Activated B cell treated with CpG ODN at 0.5 μM for 24 hours (primary cell): ENCODE measurements around the gene SCFD2. TPM values are rescaled to one million over a fixed set of nuclear protein-coding genes. Genes with fewer than 3 reads are reported as not detected.

Experiments used
- ATAC-seq: fragments of 200-7000 bp; cut with Tn5 transposase; one replicate; pipeline ENCODE4 v1.10.0; 2021; ENCODE audit warnings: low read depth, mild to moderate bottlenecking, moderate library complexity
- CTCF ChIA-PET: fragments of 350-600 bp; sonication (Branson Sonifier 250); formaldehyde crosslinking; loops from one replicate; lab custom pipeline; 2021; ENCODE audit warnings: antibody characterized with exemption; lab: Charles Lee
- POLR2A ChIA-PET: fragments of 350-600 bp; sonication (Branson Sonifier 250); formaldehyde crosslinking; loops from one replicate; lab custom pipeline; 2021; ENCODE audit warnings: antibody characterized with exemption; lab: Charles Lee
- DNase-seq: peaks from one replicate; pipeline ENCODE4 v3.0.0; 2022
- H3K27ac Mint-ChIP-seq: one replicate; pipeline ENCODE4 v1.8.0; 2020; ENCODE audit warnings: mixed read lengths
- H3K27me3 Mint-ChIP-seq: one replicate; pipeline ENCODE4 v1.8.0; 2021; ENCODE audit warnings: mixed read lengths
- H3K36me3 Mint-ChIP-seq: one replicate; pipeline ENCODE4 v1.8.0; 2021; ENCODE audit warnings: low read depth, mixed read lengths
- H3K4me1 Mint-ChIP-seq: one replicate; pipeline ENCODE4 v1.8.0; 2021; ENCODE audit warnings: mixed read lengths
- H3K4me3 Mint-ChIP-seq: one replicate; pipeline ENCODE4 v1.8.0; 2020; ENCODE audit warnings: mild to moderate bottlenecking, mixed read lengths
- H3K9me3 Mint-ChIP-seq: one replicate; pipeline ENCODE4 v1.8.0; 2020; ENCODE audit warnings: mixed read lengths
- intact Hi-C: fragments of 100-400 bp; cut with micrococcal nuclease; formaldehyde crosslinking; loops from one replicate; pipeline ENCODE4 v1.15.1; 2024
- total RNA-seq: library from RNA; stranded (reverse); gene quantifications from 2 replicates; pipeline ENCODE4 v1.2.3, GENCODE V29; 2022
- TF ChIP-seq, protein P1 (sequence below): fragments of 200-600 bp; IDR thresholded peaks from one replicate; pipeline ENCODE4 v1.8.0; 2022; ENCODE audit warnings: antibody characterized with exemption, mild to moderate bottlenecking

Gene SCFD2
- total RNA-seq, 1 donor from 2014 or later = 46.6 TPM

DNA sequence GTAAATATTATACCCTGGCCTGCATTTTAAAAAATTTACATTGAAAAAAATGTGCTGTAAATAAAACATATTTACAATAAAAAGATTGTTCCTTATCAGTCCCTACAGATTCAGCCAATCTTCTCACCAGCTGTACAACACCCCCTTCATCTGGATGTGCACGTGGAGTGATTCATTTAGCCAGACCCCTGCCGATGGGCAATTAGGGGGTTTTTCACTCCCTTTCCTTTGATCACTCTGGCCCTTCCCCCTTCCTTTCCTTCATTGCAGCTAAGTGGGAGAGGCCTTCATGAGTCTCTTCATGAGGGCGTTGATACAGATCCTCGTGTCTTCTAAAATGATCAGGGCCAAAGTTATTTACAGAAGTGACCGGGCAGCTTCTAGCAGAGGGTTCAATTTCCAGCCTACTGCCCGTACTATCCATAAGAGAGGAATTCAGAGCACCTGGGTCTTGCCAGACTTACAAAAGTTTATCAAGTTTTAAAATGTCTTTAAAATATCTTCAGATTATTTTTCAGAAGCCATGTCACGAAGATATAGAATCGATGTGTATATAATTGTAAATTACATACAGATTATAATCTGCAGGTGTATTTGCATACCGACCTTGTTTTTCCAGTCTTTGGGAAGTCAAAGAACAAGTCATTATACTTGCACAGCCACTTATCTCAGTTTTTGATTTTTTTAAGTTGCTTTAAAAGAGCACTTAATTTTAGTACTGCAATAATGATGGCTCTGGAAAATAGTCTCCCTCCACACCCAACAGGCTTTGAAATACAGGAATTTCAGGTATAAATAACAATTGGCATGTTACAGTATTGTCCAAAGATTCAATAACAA is 525.1 kb downstream of the SCFD2 start:
- no peak for DNase-seq
- intact Hi-C loops = no loop called here
- ChIA-PET CTCF (no interaction called here), POLR2A (no interaction called here)
- Mint-ChIP-seq H3K4me3 (no peak overlapping the region), H3K9me3 (no peaks in the 10 kb centered on the region), H3K27ac (no peak overlapping the region), H3K4me1 (peaks cover 21% of the 10 kb centered on the region), H3K36me3 (no peaks in the 10 kb centered on the region), H3K27me3 (peaks cover 5% of the 10 kb centered on the region)
- ATAC-seq = no peak
- TF ChIP-seq, protein P1, sequence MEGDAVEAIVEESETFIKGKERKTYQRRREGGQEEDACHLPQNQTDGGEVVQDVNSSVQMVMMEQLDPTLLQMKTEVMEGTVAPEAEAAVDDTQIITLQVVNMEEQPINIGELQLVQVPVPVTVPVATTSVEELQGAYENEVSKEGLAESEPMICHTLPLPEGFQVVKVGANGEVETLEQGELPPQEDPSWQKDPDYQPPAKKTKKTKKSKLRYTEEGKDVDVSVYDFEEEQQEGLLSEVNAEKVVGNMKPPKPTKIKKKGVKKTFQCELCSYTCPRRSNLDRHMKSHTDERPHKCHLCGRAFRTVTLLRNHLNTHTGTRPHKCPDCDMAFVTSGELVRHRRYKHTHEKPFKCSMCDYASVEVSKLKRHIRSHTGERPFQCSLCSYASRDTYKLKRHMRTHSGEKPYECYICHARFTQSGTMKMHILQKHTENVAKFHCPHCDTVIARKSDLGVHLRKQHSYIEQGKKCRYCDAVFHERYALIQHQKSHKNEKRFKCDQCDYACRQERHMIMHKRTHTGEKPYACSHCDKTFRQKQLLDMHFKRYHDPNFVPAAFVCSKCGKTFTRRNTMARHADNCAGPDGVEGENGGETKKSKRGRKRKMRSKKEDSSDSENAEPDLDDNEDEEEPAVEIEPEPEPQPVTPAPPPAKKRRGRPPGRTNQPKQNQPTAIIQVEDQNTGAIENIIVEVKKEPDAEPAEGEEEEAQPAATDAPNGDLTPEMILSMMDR = no peak

DNA sequence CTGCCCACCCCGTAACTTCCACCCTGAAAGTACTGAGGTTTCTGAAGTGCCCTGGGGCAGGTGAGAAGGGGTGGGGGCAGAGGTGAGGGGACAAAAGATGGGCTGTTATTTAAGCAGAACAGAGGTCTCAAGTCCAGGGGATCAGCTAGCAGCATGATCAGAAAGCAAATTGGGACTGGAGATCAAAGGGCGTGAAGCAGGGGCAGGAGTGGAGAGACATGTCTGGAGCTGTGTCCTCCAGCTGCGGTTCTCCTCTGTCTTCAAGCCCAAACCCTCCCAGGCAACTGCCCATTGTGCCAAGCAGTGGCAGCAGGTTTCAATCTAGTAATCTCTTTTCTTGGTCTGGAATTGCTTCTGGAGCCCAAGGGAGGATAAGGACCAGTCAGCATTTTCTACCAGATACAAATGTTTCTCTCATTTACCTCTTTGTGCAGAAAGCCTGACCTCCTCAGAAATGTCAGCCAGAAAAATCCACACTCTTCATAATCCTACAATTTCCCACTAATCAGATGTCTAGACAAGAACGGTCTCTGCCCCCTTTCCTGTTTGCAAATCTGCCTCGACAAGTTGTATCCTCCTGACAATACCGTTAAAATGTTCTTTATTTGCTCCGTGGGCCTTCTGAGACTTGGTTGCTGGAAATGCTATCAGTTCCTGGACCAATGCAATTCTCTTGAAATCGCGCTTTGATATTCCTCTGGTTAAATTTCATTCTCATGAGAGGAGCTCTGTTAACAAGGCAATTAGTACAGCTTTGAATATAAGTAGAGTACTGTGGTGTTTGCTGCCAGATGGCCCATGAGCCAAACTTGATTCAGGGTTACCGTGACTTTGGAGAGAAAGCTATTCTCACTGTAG is 526.9 kb downstream of the SCFD2 start:
- TF ChIP-seq, protein P1 = no peak
- Mint-ChIP-seq H3K27ac (no peak overlapping the region), H3K4me3 (no peak overlapping the region), H3K36me3 (no peaks in the 10 kb centered on the region), H3K27me3 (peaks cover 5% of the 10 kb centered on the region), H3K4me1 (peaks cover 15% of the 10 kb centered on the region), H3K9me3 (no peaks in the 10 kb centered on the region)
- ChIA-PET POLR2A (no interaction called here), CTCF (no interaction called here)
- no peak for DNase-seq
- intact Hi-C loops = no loop called here
- ATAC-seq = no peak

DNA sequence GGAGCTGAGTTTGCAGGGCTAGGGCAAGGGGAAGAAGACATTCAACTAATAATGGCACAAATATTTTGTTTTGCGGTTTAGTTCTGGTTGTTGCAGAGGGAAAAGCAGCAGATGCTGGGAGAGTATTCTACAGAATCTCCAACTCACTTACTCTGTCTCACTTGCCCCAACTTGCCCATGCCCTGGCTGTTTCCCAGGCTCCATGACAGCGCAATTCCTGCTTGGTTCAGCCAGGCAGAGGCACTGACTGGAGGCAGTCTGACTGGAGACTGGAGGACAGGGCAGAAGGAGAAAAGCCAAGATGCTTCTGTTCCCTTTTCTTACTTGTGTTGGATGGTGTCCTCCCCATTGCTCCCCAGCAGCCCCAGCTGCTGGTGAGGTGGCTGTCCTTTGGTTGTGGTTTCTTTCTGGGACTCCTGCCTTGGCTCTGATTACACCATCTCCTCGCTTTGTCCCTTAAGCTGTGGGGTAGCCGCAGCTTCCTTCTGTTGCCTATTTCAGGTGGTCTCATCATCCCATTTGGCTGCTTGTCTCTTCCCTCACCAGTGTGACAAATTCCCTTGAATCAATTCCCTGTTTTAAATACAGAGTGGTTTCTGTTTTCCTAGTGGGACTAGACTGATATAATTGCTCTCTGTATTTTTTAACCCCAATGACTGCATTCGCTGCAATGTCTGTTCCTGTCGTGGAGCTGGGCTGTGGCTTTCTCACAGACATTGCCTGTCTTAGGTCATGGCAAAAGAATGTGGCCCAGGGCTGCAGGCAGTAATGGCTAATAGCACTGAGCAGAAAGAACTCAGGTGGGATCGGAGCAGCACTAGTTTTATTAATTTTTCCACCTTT is 527.9 kb downstream of the SCFD2 start:
- intact Hi-C loops = no loop called here
- peaks cover 5% of the 10 kb centered on the region for H3K27me3 Mint-ChIP-seq

DNA sequence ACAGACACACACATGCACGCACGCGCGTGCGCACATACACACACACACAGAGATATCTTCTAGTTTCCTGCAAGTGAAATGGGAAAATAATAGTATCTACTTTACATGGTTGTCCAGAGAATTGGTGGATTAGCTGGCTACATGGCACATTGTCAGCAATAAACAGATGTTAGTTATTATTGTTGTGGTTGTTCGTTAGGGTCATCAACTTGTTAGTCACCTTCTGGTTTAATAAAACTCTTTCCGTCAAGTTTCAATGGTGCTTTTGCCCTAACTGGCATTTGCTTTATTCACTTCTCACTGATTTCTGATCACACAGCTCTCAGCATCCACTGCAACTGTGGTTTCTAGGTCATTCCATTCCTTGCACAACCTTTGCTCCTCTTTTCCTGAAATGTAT is 529.2 kb downstream of the SCFD2 start:
- no peaks in the 10 kb centered on the region for H3K4me1 Mint-ChIP-seq
- intact Hi-C loops = no loop called here
- H3K36me3 Mint-ChIP-seq = no peaks in the 10 kb centered on the region
- no peaks in the 10 kb centered on the region for H3K9me3 Mint-ChIP-seq
- TF ChIP-seq, protein P1 = no peak
- H3K27me3 Mint-ChIP-seq = peaks cover 15% of the 10 kb centered on the region
- ChIA-PET CTCF (no interaction called here), POLR2A (no interaction called here)
- DNase-seq (no peak), ATAC-seq (no peak)
- H3K4me3 Mint-ChIP-seq = no peak overlapping the region
- no peak overlapping the region for H3K27ac Mint-ChIP-seq

More for the DNA sequence above, 527.9 kb downstream of the SCFD2 start:
- Mint-ChIP-seq H3K4me3 (no peak overlapping the region), H3K27ac (no peak overlapping the region), H3K36me3 (no peaks in the 10 kb centered on the region), H3K9me3 (no peaks in the 10 kb centered on the region), H3K4me1 (peaks cover 5% of the 10 kb centered on the region)
- TF ChIP-seq, protein P1 = no peak
- POLR2A ChIA-PET = no interaction called here
- CTCF ChIA-PET = no interaction called here
- ATAC-seq = no peak
- no peak for DNase-seq
